ENCODE measurements around the gene FOXP3. TPM values are rescaled to one million over a fixed set of nuclear protein-coding genes. Genes with fewer than 3 reads are reported as not detected.

Gene FOXP3
- total RNA-seq, 1 donor from 2014 or later, result not detected

GRCh38 chrX:49258749-49259124 is 5.8 kb downstream of the FOXP3 start:
- ATAC-seq (no peak), DNase-seq (no peak)
- Histone ChIP-seq H3K4me3 (no peak overlapping the region), H3K4me1 (no peaks in the 10 kb centered on the region), H3K27me3 (ENCODE audit: low read depth) (no peaks in the 10 kb centered on the region), H3K9me3 (no peaks in the 10 kb centered on the region), H3K36me3 (no peaks in the 10 kb centered on the region), H3K27ac (no peak overlapping the region)
- intact Hi-C loops (cut with DNase I), result no loop called here
- TF ChIP-seq CTCF (IDR thresholded peaks at IDR 0.05), result no peak

GRCh38 chrX:49257846-49258748 is 6.4 kb downstream of the FOXP3 start:
- Histone ChIP-seq H3K4me1 (no peaks in the 10 kb centered on the region), H3K36me3 (no peaks in the 10 kb centered on the region), H3K27ac (no peak overlapping the region), H3K4me3 (no peak overlapping the region), H3K27me3 (ENCODE audit: low read depth) (no peaks in the 10 kb centered on the region), H3K9me3 (no peaks in the 10 kb centered on the region)
- ATAC-seq (no peak), DNase-seq (no peak)
- intact Hi-C loops (cut with DNase I), result no loop called here
- TF ChIP-seq CTCF (IDR thresholded peaks at IDR 0.05), result no peak

- H3K27me3 ChIP-seq (ENCODE audit: low read depth), result no peaks in the 10 kb centered on the region
- intact Hi-C loops (cut with DNase I), result no loop called here
- no peak for TF ChIP-seq CTCF (IDR thresholded peaks at IDR 0.05)
- no peaks in the 10 kb centered on the region for H3K36me3 ChIP-seq
- H3K27ac ChIP-seq, result no peak overlapping the region
- H3K4me1 ChIP-seq, result no peaks in the 10 kb centered on the region
- ATAC-seq (no peak), DNase-seq (no peak)
- H3K4me3 ChIP-seq, result no peak overlapping the region
- H3K9me3 ChIP-seq, result no peaks in the 10 kb centered on the region
These were observed 7.3 kb downstream of the FOXP3 start for GRCh38 chrX:49257074-49257790.

GRCh38 chrX:49256268-49256995 is 8.1 kb downstream of the FOXP3 start:
- no peak for ATAC-seq
- Histone ChIP-seq H3K9me3 (no peaks in the 10 kb centered on the region), H3K4me3 (no peak overlapping the region), H3K27me3 (ENCODE audit: low read depth) (no peaks in the 10 kb centered on the region), H3K27ac (no peak overlapping the region), H3K36me3 (no peaks in the 10 kb centered on the region), H3K4me1 (no peaks in the 10 kb centered on the region)
- DNase-seq, result no peak
- intact Hi-C loops (cut with DNase I), result no loop called here
- no peak for TF ChIP-seq CTCF (IDR thresholded peaks at IDR 0.05)

GRCh38 chrX:49254639-49255038 is 9.9 kb downstream of the FOXP3 start:
- no peak overlapping the region for H3K4me3 ChIP-seq
- H3K4me1 ChIP-seq, result no peaks in the 10 kb centered on the region
- no peaks in the 10 kb centered on the region for H3K9me3 ChIP-seq
- no peak overlapping the region for H3K27ac ChIP-seq
- no peak for TF ChIP-seq CTCF (IDR thresholded peaks at IDR 0.05)
- intact Hi-C loops (cut with DNase I), result no loop called here
- ATAC-seq (no peak), DNase-seq (no peak)
- H3K27me3 ChIP-seq (ENCODE audit: low read depth), result no peaks in the 10 kb centered on the region
- no peaks in the 10 kb centered on the region for H3K36me3 ChIP-seq

Measured in lower lobe of right lung (tissue), 2 donors.